A549 (cell line): ENCODE measurements around the gene ALG14. TPM values are rescaled to one million over a fixed set of nuclear protein-coding genes. Genes with fewer than 3 reads are reported as not detected.

Experiments
- ATAC-seq, 2 experiments: fragments of 200-7000 bp in 1 of 2; fragments of >200 bp in 1 of 2; cut with Nextera tagmentation in 1 of 2; cut with Tn5 transposase in 1 of 2; 3 replicates each; pipeline versions ENCODE4 v1.8.0 to v1.9.1; 2018 to 2020; ENCODE audit warnings: mild to moderate bottlenecking in 1 of 2, moderate library complexity in 1 of 2
- CTCF ChIA-PET: fragments of 300-600 bp; sonication (Branson Sonifier 250); formaldehyde crosslinking; extraction: SDS; loops from one replicate; lab custom pipeline; 2021; ENCODE audit warnings: antibody characterized with exemption, inconsistent platforms; lab: Yijun Ruan, JAX
- POLR2A ChIA-PET: fragments of 350-600 bp; formaldehyde crosslinking; extraction: SDS; loops from one replicate; lab custom pipeline; 2021; ENCODE audit warnings: antibody characterized with exemption, inconsistent platforms; lab: Yijun Ruan, JAX
- DNase-seq, 2 experiments: peaks; one replicate each; pipeline versions ENCODE4 v3.0.0 to v3.0.0-alpha.2; 2011 to 2016; ENCODE audit warnings: low read depth in 1 of 2, low spot score in 1 of 2
- FAIRE-seq: peaks from 2 replicates; lab custom pipeline; 2011; peaks lifted over from hg19 to GRCh38; lab: Jason Lieb, UNC
- H3K27ac ChIP-seq, 2 experiments: fragments of >200 bp; sonication (Bioruptor Twin); formaldehyde crosslinking; 3 replicates each; pipeline ENCODE4 v1.5.1; 2016 to 2017
- H3K4me1 ChIP-seq: fragments of >200 bp; sonication (Bioruptor Twin); formaldehyde crosslinking; 3 replicates; pipeline ENCODE4 v1.6.1; 2016
- H3K4me2 ChIP-seq: fragments of >200 bp; sonication (Bioruptor Twin); formaldehyde crosslinking; 3 replicates; pipeline ENCODE4 v1.6.1; 2016
- H3K4me3 ChIP-seq: fragments of >200 bp; sonication (Bioruptor Twin); formaldehyde crosslinking; 3 replicates; pipeline ENCODE4 v1.5.1; 2016
- H3K9me3 ChIP-seq: fragments of >200 bp; sonication (Bioruptor Twin); formaldehyde crosslinking; 3 replicates; pipeline ENCODE4 v1.6.1; 2016
- CBX2 ChIP-seq: fragments of 200-600 bp; sonication (generic); IDR thresholded peaks from 2 replicates; pipeline ENCODE4 v1.6.1; 2016; ENCODE audit warnings: low read depth, mild to moderate bottlenecking, borderline replicate concordance
- FOSB ChIP-seq: fragments of 250-450 bp; sonication (Bioruptor Pico); IDR thresholded peaks from 2 replicates; pipeline ENCODE4 v1.5.0; 2020; ENCODE audit warnings: mild to moderate bottlenecking, moderate library complexity
- FOXS1 ChIP-seq: fragments of 250-450 bp; sonication (Bioruptor Pico); IDR thresholded peaks from 2 replicates; pipeline ENCODE4 v1.5.0; 2020; ENCODE audit warnings: mild to moderate bottlenecking, moderate library complexity
- GATA3 ChIP-seq: IDR thresholded peaks from 2 replicates; pipeline ENCODE4 v1.6.1; 2012; ENCODE audit warnings: borderline replicate concordance
- HOXB13 ChIP-seq: fragments of 250-450 bp; sonication (Bioruptor Pico); IDR thresholded peaks from 2 replicates; pipeline ENCODE4 v1.5.0; 2020; ENCODE audit warnings: low read depth, mild to moderate bottlenecking, moderate library complexity
- HOXB5 ChIP-seq: fragments of 250-450 bp; sonication (Bioruptor Pico); IDR thresholded peaks from 2 replicates; pipeline ENCODE4 v1.5.0; 2020; ENCODE audit warnings: mild to moderate bottlenecking, moderate library complexity
- MAZ ChIP-seq: fragments of 150-350 bp; IDR thresholded peaks from 2 replicates; pipeline ENCODE4 v1.6.1; 2014; ENCODE audit warnings: antibody characterized with exemption, low read depth, low read length, borderline replicate concordance
- POLR2A ChIP-seq: IDR thresholded peaks from 2 replicates; pipeline ENCODE4 v1.6.1; 2012; ENCODE audit warnings: mild to moderate bottlenecking, low read length
- SMC3 ChIP-seq: fragments of >200 bp; sonication (Bioruptor Twin); formaldehyde crosslinking; IDR thresholded peaks from 3 replicates; pipeline ENCODE4 v1.6.1; 2018; ENCODE audit warnings: inconsistent platforms
- TP53 ChIP-seq: fragments of 250-450 bp; sonication (Bioruptor Pico); IDR thresholded peaks from 2 replicates; pipeline ENCODE4 v1.5.0; 2021; ENCODE audit warnings: mild to moderate bottlenecking, moderate library complexity
- WGBS: methylation state at CpG from one replicate; pipeline ENCODE4 v1.1.6; 2017; ENCODE audit errors: missing lambda C conversion rate; 5-methylcytosine and 5-hydroxymethylcytosine counted together
- polyA plus RNA-seq, 4 experiments: library from polyadenylated mRNA; depleted of rRNA in 3 of 4; stranded (reverse); fragments of >200 nt; fragmentation: RNase III in 1 of 4; extraction: RNeasy Plus Mini Kit Qiagen cat#74134 plus additional on column Dnase treatment in 1 of 4; gene quantifications; 2 replicates in 3 of 4; 3 replicates in 1 of 4; pipeline ENCODE4 v1.2.3, GENCODE V29; 2011 to 2017
- TF ChIP-seq, protein P1 (sequence below): fragments of 200-600 bp; sonication (generic); IDR thresholded peaks from 2 replicates; pipeline ENCODE4 v1.6.1; 2016; ENCODE audit warnings: antibody characterized with exemption, mild to moderate bottlenecking, moderate library complexity
- TF ChIP-seq, protein P2 (sequence below): fragments of >200 bp; sonication (Bioruptor Twin); formaldehyde crosslinking; IDR thresholded peaks from 3 replicates; pipeline ENCODE4 v1.5.1; 2016
- TF ChIP-seq, protein P3 (sequence below): IDR thresholded peaks from 2 replicates; pipeline ENCODE4 v1.6.1; 2012; ENCODE audit warnings: low read depth, borderline replicate concordance
- TF ChIP-seq, protein P4 (sequence below): fragments of 450-650 bp; IDR thresholded peaks from 2 replicates; pipeline ENCODE4 v1.6.1; 2014; ENCODE audit warnings: antibody characterized with exemption
- TF ChIP-seq, protein P5 (sequence below): IDR thresholded peaks from 2 replicates; pipeline ENCODE4 v1.6.1; 2012
- TF ChIP-seq, protein P6 (sequence below): fragments of 150-350 bp; IDR thresholded peaks from 2 replicates; pipeline ENCODE4 v1.6.1; 2014; ENCODE audit warnings: low read depth, mild to moderate bottlenecking, low read length

Gene ALG14
- polyA plus RNA-seq, 2 of the 4 experiments (the other 2 are of a cell fraction) = 5.0 to 5.4 TPM

DNA sequence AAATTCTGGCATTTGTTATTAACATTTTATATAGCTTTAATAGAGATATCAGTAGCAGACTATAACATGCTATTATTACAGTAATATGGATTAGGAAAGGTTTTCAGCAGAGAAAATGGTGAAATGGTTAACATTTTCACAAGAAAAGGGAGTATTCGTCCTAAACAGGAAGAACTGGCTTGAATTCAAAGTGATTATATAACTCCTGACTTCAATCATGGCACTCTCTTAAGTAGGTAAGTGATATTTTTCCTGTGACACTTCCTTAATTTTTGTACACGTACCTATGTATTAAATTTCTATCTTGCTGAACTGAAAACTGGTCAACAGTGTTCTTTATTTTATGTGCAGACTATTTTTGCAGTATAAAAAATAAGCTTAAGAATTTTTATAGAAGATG lies 77.9 kb downstream of the ALG14 start:
- no peak for FAIRE-seq
- no peak overlapping the region for H3K27ac ChIP-seq
- CTCF ChIA-PET = interaction anchor here (0.6 to 2.4 kb wide), 4 partner anchors 9 to 145 kb away, joined by 3 to 9 read pairs (median 5); no protein-coding TSS in a partner anchor

DNA sequence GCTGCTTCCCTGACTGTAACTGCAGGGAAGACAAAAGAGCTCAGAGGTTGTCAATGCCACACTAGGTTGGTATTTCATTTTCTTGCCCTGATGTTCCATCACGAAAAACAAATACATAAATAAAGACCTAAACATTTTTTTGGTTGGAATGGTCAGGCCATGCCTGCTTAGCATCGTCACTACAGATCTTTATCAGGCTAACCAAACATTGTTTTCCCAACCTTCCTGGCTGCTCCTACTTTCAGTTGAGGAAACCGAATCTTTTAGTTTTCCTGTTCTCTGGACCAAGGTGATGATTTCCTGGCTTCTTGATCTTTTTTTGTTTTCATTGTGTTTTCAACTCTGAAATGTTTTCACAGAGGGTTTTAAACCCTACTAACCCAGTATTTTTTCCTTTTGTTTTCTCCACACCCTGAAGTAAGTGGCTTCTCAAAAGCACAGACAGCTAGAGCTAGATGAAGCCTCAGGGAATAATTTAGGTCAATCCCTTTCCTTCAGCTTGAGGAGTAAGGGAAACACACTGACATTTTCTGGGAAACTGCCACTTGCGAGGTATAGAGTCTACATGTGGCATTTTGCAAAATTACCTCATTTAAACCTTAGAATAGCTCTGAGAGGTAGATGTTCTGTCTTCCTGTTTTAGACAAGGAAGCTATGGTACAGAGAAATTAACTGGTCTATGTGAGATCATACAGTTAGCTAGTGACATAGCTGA lies 78.7 kb downstream of the ALG14 start:
- ChIA-PET POLR2A (no interaction called here), CTCF (interaction anchor here (0.6 to 2.4 kb wide), 4 partner anchors 8 to 146 kb away, joined by 3 to 9 read pairs (median 5); no protein-coding TSS in a partner anchor)
- Histone ChIP-seq H3K27ac (no peak overlapping the region), H3K4me3 (no peak overlapping the region), H3K4me1 (peaks cover 9% of the 10 kb centered on the region), H3K4me2 (peak overlapping the region; percentile 20; the same call in 1 of the 3 replicates), H3K9me3 (no peaks in the 10 kb centered on the region)
- 45% methylated on average over 4 of the region's 4 CpGs for WGBS
- TF ChIP-seq GATA3 (peak; percentile 40; the same call in 1 of the 2 replicates), SMC3 (no peak)
- peak in 1 of 2 experiments; percentile 28; a peak in 1 of 6 replicates for ATAC-seq
- no peak for FAIRE-seq
- no peak for DNase-seq

More for the DNA sequence above, 77.9 kb downstream of the ALG14 start:
- no peak for ATAC-seq
- POLR2A ChIA-PET = no interaction called here
- no peak for DNase-seq
- no peak overlapping the region for H3K4me3 ChIP-seq
- WGBS = 66% methylated on average over 2 of the region's 2 CpGs
- peaks cover 9% of the 10 kb centered on the region for H3K4me1 ChIP-seq
- no peaks in the 10 kb centered on the region for H3K9me3 ChIP-seq
- no peak overlapping the region for H3K4me2 ChIP-seq
- TF ChIP-seq MAZ (no peak), TP53 (CRISPR knock-in tag) (no peak), FOSB (CRISPR knock-in tag) (no peak), HOXB13 (CRISPR knock-in tag) (no peak), POLR2A (no peak), FOXS1 (CRISPR knock-in tag) (no peak), CBX2 (no peak), HOXB5 (CRISPR knock-in tag) (no peak)
- TF ChIP-seq, protein P1, sequence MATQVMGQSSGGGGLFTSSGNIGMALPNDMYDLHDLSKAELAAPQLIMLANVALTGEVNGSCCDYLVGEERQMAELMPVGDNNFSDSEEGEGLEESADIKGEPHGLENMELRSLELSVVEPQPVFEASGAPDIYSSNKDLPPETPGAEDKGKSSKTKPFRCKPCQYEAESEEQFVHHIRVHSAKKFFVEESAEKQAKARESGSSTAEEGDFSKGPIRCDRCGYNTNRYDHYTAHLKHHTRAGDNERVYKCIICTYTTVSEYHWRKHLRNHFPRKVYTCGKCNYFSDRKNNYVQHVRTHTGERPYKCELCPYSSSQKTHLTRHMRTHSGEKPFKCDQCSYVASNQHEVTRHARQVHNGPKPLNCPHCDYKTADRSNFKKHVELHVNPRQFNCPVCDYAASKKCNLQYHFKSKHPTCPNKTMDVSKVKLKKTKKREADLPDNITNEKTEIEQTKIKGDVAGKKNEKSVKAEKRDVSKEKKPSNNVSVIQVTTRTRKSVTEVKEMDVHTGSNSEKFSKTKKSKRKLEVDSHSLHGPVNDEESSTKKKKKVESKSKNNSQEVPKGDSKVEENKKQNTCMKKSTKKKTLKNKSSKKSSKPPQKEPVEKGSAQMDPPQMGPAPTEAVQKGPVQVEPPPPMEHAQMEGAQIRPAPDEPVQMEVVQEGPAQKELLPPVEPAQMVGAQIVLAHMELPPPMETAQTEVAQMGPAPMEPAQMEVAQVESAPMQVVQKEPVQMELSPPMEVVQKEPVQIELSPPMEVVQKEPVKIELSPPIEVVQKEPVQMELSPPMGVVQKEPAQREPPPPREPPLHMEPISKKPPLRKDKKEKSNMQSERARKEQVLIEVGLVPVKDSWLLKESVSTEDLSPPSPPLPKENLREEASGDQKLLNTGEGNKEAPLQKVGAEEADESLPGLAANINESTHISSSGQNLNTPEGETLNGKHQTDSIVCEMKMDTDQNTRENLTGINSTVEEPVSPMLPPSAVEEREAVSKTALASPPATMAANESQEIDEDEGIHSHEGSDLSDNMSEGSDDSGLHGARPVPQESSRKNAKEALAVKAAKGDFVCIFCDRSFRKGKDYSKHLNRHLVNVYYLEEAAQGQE = no peak
- TF ChIP-seq, protein P2, sequence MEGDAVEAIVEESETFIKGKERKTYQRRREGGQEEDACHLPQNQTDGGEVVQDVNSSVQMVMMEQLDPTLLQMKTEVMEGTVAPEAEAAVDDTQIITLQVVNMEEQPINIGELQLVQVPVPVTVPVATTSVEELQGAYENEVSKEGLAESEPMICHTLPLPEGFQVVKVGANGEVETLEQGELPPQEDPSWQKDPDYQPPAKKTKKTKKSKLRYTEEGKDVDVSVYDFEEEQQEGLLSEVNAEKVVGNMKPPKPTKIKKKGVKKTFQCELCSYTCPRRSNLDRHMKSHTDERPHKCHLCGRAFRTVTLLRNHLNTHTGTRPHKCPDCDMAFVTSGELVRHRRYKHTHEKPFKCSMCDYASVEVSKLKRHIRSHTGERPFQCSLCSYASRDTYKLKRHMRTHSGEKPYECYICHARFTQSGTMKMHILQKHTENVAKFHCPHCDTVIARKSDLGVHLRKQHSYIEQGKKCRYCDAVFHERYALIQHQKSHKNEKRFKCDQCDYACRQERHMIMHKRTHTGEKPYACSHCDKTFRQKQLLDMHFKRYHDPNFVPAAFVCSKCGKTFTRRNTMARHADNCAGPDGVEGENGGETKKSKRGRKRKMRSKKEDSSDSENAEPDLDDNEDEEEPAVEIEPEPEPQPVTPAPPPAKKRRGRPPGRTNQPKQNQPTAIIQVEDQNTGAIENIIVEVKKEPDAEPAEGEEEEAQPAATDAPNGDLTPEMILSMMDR = no peak
- TF ChIP-seq, protein P3, sequence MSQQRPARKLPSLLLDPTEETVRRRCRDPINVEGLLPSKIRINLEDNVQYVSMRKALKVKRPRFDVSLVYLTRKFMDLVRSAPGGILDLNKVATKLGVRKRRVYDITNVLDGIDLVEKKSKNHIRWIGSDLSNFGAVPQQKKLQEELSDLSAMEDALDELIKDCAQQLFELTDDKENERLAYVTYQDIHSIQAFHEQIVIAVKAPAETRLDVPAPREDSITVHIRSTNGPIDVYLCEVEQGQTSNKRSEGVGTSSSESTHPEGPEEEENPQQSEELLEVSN = no peak
- TF ChIP-seq, protein P4, sequence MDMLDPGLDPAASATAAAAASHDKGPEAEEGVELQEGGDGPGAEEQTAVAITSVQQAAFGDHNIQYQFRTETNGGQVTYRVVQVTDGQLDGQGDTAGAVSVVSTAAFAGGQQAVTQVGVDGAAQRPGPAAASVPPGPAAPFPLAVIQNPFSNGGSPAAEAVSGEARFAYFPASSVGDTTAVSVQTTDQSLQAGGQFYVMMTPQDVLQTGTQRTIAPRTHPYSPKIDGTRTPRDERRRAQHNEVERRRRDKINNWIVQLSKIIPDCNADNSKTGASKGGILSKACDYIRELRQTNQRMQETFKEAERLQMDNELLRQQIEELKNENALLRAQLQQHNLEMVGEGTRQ = no peak
- TF ChIP-seq, protein P5, sequence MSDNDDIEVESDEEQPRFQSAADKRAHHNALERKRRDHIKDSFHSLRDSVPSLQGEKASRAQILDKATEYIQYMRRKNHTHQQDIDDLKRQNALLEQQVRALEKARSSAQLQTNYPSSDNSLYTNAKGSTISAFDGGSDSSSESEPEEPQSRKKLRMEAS = no peak
- TF ChIP-seq, protein P6, sequence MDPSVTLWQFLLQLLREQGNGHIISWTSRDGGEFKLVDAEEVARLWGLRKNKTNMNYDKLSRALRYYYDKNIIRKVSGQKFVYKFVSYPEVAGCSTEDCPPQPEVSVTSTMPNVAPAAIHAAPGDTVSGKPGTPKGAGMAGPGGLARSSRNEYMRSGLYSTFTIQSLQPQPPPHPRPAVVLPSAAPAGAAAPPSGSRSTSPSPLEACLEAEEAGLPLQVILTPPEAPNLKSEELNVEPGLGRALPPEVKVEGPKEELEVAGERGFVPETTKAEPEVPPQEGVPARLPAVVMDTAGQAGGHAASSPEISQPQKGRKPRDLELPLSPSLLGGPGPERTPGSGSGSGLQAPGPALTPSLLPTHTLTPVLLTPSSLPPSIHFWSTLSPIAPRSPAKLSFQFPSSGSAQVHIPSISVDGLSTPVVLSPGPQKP = no peak
